Ovary (tissue), 3 donors: ENCODE measurements around the gene NBEAL2.

Experiments
- CTCF ChIP-seq, 3 donors: fragments of 450-650 bp in 2 of 3; fragments of 200-600 bp in 1 of 3; IDR thresholded peaks; one replicate each; pipeline versions ENCODE4 v1.5.1 to v1.8.0; 2016 to 2022; ENCODE audit warnings: antibody characterized with exemption in 3 of 3, mild to moderate bottlenecking in 1 of 3
- EP300 ChIP-seq: sonication (generic); formaldehyde crosslinking; IDR thresholded peaks from one replicate; pipeline ENCODE4 v1.6.1; 2017; ENCODE audit warnings: antibody characterized with exemption
- POLR2A ChIP-seq: fragments of 450-650 bp; IDR thresholded peaks from one replicate; pipeline ENCODE4 v1.6.1; 2017; ENCODE audit warnings: antibody characterized with exemption, mild to moderate bottlenecking, moderate library complexity
- donor health status: DM: no; HTN: no; CAD: no.

GRCh38 chr3:46988616-46989015 is 9.2 kb downstream of the NBEAL2 start:
- TF ChIP-seq CTCF (IDR thresholded peaks at IDR 0.05) (no peak), EP300 (no peak), POLR2A (no peak)
